HG03159 (cell line): ENCODE data around the gene CTNND1.

ENCODE experiments used
- ATAC-seq: cut with Tn5 transposase; IDR thresholded peaks from one replicate; pipeline ENCODE4 v1.9.1; 2021; ENCODE audit warnings: mild to moderate bottlenecking, moderate library complexity; ENCODE audit not compliant: unreplicated experiment

Gene CTNND1

DNA sequence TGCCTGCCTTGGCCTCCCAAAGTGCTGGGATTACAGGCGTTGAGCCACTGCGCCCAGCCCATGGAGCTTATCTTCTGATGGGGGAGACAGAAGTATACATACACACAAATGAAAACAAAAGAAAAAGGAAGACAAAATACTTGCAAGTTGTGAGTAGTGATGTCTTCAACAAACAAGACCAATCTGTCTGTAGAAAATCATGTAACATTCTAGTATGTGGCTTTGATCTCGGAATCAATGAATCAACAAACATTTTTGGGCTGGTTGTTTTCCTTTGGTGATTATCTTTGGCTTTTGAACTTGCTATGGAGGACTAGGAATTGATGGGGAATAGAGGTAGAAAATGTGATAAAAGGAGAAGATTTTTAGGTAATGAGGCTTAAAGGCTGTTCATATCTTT, 3.4 kb upstream of the CTNND1 start:
- ATAC-seq = no peak

GRCh38 chr11:57762235-57762861, 746 bp downstream of the CTNND1 start:
- ATAC-seq = no peak

DNA sequence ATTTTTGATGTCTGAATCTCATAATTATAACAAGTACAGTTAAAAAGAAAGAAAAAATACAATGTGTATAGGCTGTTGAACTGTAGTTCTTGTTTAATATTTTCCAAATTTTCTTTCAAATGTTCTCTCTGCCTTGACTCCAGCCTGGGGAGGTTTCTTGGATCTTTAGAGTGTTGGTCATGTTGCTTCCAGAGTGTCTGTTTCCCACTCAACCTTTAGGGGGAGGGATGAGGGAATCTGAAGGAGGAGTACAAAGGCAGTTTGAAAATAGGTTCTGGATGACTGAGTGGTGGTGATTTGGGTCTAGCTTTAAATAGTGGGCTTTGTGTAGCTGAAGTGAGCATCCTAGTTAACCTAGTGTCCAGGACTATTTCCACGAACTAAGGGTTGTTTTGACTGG, 2.0 kb downstream of the CTNND1 start:
- ATAC-seq = no peak

DNA sequence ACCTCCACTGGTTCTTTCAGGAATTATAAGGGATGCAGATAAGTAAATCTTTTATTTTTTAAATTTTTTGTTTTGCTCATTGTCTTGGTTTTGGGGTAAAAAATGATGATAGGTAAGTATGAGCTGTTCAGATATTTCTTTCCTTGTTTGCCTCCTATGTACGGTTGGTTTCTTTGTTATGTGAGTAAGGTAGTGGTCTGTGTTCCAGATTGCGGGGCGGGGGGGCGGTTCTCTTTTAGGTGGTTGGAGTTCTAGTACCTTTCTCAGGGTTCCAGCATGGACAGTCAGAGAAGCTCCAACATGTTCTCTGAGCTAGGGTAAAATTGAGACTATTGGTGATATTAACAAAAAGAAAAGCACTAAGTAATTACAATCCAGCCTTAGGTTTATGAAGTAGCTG, 2.4 kb downstream of the CTNND1 start:
- no peak for ATAC-seq

- ATAC-seq = no peak
Observed at GRCh38 chr11:57764566-57764965, 3.0 kb downstream of the CTNND1 start.

DNA sequence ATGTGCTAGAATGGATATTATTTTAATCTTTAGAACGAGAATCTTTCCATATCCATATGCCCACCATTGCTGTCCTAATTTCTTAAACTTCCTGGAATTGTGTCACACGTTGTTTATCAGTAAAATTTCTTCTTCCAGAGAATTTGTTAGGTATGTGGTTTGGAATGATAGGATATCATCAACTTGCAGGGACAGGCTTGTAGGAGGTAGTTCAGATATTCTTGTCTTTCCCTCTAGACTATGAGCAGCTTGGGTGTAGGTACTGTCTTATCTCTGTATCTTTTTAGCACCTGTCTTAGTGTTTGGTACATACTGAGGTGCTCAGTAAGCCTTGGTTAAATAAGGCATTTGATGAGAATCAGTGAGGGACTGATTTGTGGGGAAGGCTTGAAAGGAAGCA, 3.4 kb downstream of the CTNND1 start:
- ATAC-seq = no peak

DNA sequence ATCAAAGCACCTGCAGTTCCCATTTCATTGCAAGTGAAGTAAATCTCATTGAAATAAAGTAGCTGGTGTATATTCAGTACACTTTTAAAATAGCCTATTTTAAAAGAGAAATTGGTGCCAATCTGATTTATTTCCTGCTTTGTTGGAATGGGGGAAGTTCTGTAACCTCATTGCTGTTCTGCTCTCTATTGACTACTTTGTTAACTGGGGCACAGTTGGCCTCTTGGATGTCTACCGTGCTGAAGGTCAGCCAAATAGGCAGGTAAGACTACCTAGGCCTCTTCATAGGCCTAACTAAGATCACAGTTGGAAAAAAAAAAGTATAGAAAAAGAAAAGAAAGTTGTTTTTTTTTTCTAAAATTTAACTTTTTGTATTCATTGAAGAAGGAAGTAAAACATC, 9.2 kb downstream of the CTNND1 start:
- ATAC-seq = no peak

GRCh38 chr11:57771365-57771764, 9.8 kb downstream of the CTNND1 start:
- ATAC-seq = no peak

DNA sequence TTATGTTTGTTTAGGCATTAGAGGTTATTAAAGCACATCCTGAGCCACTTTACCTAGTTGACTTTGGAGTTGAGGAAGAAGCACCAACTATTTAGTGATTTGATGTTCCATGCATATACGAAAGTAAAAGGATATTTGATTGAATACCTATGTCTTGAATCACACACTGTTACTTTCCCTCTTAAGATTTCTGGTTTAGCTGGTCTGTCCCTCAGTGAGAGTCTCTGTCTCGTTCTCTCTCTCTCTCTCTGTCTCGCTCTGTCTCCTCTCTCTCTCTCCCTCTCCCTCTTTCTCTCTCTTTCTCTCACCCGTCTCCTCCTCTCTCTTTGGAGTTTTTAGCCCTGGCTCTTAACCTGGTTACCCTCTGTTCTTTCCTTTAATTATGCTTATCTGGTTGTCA, 11.0 kb downstream of the CTNND1 start:
- ATAC-seq = no peak

- no peak for ATAC-seq
Observed at GRCh38 chr11:57773026-57773598, 11.5 kb downstream of the CTNND1 start.

GRCh38 chr11:57775491-57775890, 13.9 kb downstream of the CTNND1 start:
- no peak for ATAC-seq

DNA sequence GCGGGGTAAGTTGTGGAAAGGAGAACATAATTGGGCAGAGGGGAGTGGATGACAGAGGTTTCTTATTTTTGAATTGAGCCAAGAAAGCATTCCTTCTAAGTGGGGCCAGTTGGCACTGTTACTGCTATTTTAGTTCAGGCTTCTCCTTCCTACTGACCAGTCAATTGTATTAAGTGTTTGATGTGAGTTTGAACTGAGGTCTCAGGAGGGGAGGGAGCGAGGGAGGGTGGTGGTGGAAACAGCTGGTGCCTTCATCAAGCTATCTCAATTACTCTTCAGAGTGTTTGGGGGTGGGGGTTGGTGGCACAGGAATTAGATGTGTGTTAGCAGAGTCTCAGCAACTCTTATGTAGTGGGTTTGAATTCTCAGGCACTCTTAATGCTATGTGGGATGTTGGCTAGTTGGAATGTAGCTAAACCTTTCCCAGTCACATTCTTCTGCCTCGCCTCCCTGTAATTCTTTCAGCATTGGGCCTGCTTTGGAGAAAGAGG, 14.5 kb downstream of the CTNND1 start:
- ATAC-seq = no peak

- ATAC-seq = no peak
Observed at GRCh38 chr11:57776577-57777210, 15.1 kb downstream of the CTNND1 start.

- ATAC-seq = no peak
Observed at GRCh38 chr11:57777969-57778317, 16.3 kb downstream of the CTNND1 start.

GRCh38 chr11:57778318-57779037, 16.9 kb downstream of the CTNND1 start:
- ATAC-seq = no peak

DNA sequence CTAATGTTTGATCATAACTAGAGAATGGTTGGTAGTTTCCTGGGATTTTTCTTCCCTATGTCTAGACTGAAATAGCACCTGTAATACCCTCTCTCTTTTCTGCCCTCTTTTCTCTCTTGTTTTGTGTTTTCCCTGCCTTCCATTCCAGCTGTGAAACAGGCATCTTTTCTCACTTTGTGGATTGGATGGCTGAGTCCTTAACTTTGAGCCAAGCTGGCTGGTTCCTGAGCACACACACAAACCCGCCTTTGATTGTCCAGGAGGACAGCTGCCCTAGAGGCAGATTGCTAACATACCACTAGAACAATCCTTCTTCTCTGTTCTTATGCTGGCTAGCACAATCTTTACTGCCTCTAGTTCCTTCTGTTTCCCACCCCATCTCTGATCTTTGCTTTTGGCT, 17.7 kb downstream of the CTNND1 start:
- ATAC-seq = no peak

DNA sequence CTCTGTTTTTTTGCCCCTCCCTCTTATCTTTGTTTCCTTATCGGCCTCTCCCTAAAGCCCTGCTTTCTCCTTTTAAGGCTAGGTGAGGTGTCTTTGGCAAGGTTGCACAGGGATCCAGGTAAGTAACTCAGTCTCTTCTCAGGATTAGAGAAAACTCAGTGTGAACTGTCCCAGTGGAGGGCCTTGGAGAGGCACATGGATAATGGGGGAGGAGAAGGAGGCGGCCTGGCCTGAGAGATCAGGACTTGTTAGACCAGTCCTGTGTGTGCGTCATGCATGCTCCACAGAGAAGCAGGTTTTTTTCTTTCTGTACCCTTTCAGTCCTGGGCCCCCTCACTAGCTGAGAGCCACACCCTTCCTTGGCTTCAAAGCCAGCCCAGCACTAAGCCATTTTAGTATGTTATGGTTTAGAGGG, 19.9 kb downstream of the CTNND1 start:
- ATAC-seq = no peak

GRCh38 chr11:57785072-57785471, 23.5 kb downstream of the CTNND1 start:
- ATAC-seq = no peak

DNA sequence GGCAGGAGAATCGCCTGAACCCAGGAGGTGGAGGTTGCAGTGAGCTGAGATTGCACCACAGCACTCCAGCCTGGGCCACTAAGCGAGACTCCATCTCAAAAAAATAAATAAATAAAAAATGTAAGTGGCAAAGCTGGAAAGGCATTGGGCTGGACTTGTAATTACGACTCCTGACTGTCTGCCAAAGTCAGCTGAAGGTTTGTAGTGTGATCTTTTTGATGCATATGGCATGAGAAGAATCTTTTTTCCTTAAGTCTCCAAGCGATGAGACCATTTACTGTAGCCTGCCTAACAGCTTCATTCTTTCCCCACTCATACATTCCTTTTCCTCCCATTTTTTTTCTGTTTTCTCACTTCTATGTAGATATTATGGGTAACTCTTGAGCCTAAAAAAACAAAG, 24.8 kb downstream of the CTNND1 start:
- no peak for ATAC-seq

DNA sequence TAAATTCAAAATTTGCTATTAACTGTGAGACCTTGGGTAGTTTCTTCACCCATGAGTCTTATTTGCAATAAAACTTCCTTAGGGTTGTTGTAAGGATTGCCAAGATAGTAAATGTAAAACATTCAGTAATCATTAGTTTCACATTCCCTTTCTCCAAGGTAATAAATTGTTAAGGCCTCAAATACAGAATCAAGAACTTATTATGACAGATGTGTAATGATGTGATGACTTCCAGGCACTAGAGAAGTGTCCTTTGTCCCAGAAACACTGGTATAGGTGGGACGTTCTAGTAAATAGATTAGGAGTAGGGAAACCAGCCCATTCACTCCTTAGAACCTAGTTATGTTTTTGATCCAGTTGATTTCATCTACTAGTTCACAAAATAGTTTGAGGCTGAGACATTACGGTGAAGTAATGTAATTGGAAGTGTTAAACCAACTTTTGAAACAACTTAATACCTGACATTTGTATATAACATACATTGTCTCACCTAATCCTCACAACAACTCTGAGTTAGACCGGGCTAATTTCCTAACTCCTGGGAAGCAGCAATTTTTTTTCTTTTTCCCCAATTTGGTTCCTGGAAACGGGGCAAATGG, 25.5 kb downstream of the CTNND1 start:
- no peak for ATAC-seq

GRCh38 chr11:57787920-57788702, 26.5 kb downstream of the CTNND1 start:
- no peak for ATAC-seq
